ENCODE results near the gene GRM7.

GRM7 gene

DNA sequence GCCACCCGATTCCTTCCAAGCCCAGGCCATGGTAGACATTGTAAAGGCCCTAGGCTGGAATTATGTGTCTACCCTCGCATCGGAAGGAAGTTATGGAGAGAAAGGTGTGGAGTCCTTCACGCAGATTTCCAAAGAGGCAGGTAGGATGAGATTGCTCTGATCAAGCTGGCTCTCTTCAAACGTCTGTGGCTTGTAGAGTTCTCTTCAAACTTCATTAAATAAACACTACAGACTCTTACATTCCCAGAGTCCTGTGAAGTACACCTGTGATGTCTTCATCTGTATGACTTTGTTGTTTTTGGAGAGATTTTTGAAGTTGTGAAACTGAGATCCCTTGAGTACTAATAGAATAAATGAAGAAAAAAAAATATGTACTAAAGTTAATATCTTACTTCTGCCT lies 285.6 kb downstream of the GRM7 start:
- no peak for TF ChIP-seq GATA3 (IDR thresholded peaks at IDR 0.05; ENCODE audit: low read depth, low read length)
- TF ChIP-seq GATA2 (IDR thresholded peaks at IDR 0.05; ENCODE audit: low read depth, low read length), result no peak

DNA sequence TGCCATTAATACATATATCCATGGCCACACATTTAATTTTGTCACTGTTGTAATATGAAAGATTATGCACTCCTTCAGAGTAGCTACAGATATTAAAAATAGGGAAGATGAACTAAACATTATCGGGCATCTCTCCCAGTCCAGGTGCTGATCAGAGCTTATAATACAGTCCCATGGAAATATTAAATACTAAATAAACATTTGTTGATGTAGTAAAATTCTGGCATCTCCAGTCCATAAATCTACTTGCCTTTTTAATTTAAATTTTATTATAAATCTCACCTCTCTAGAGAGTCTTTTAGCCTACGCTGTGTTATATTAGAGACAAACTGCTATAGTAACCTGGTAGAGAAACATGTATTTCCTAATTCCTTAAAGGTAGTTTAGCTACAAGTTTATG lies 297.6 kb downstream of the GRM7 start:
- no peak for TF ChIP-seq GATA2 (IDR thresholded peaks at IDR 0.05; ENCODE audit: low read depth, low read length)
- no peak for TF ChIP-seq GATA3 (IDR thresholded peaks at IDR 0.05; ENCODE audit: low read depth, low read length)

DNA sequence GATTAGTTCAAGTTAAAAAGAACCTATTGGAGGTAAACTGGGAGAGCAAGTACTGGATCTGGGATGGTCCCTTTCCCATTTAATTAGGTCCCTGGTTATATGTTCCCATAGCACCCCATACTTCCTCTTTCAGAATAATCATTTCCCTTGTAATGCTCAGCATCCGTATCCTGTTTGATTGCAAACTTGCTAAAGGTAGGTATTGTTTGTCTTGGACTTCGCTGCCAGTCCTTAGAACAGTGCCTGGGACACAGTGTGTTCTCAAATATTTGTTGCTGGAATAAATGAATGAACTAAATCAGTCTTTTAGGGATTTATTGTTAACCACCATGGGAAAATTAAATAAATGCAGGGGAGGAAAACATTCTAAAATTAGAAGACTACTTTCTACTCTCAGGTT lies 299.8 kb downstream of the GRM7 start:
- TF ChIP-seq GATA2 (IDR thresholded peaks at IDR 0.05; ENCODE audit: low read depth, low read length) (no peak), GATA3 (IDR thresholded peaks at IDR 0.05; ENCODE audit: low read depth, low read length) (no peak)

DNA sequence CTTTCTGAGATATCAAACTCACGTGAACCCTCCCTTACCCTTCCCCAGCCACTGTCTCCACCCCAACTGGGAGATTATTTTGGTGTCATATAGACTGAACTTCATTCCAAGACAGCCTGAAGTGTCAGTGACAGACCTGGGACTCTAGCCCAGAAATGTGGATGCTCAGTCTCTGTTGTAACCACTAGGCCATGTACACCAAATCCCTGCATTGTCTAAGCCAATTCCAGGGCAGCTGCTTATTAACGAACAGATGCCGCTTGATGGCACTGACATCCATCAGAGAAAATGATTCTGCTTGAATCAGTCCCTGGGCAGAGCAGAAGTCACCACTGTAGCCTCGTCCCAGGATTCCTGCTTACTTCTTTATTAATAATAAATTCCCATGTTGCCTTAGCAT lies 305.5 kb downstream of the GRM7 start:
- TF ChIP-seq GATA2 (IDR thresholded peaks at IDR 0.05; ENCODE audit: low read depth, low read length) (no peak), GATA3 (IDR thresholded peaks at IDR 0.05; ENCODE audit: low read depth, low read length) (no peak)

DNA sequence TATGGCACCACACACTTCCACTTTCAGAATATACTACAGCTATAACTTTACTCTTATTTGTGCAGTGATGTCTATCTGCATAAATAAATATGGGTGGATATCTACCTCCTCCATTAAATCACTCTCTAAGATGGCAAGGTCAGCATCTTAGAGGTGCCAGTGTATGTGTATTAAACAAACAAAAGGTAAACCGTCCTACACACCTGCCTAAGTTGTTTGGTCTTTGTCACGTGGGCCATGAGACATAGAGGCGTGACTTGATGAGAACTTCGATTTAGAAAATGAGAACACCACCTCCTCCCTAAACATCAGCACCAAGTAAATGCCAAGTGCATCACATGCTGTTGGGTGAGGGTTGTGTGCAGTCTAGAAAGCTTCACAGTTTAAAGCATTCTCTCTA lies 310.6 kb downstream of the GRM7 start:
- TF ChIP-seq GATA3 (IDR thresholded peaks at IDR 0.05; ENCODE audit: low read depth, low read length) (no peak), GATA2 (IDR thresholded peaks at IDR 0.05; ENCODE audit: low read depth, low read length) (no peak)

DNA sequence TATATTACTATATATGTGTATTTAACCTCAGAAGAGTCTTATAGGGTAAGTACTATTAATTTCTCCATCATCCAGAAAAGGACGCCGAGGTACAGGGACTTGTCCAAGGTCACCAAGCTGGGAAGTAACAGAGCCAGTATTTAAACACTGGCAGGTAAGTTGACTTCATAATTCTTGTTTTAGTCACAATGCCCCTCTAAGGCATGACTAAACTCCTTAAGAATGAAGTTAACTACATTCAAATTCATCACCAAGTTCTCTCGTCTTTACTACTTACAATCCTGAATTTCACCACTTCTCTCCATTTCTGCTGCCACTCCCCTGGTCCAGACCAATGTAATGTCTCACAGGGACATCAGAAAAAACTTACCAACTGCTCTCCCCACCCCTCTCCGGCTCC lies 312.1 kb downstream of the GRM7 start:
- no peak for TF ChIP-seq GATA3 (IDR thresholded peaks at IDR 0.05; ENCODE audit: low read depth, low read length)
- TF ChIP-seq GATA2 (IDR thresholded peaks at IDR 0.05; ENCODE audit: low read depth, low read length), result no peak

DNA sequence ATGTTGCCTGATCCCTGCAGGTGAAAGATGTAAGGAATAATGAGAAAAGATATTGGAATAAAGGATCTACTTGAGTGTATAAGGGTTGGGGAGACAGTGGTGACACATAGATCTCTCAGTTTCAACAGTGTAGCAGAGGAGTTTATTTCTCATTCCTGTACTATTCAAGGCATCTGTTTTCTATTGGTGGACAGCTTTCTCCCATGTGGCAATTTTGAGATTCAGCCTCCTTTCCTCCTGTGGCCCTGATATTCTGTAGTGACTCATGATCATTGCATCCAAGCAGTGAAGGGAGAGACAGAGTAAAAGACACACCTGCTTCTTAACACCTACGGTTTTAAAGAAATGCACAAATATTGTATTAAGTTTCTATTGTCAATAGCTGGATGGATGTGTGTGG lies 327.6 kb downstream of the GRM7 start:
- TF ChIP-seq GATA2 (IDR thresholded peaks at IDR 0.05; ENCODE audit: low read depth, low read length) (no peak), GATA3 (IDR thresholded peaks at IDR 0.05; ENCODE audit: low read depth, low read length) (no peak)

DNA sequence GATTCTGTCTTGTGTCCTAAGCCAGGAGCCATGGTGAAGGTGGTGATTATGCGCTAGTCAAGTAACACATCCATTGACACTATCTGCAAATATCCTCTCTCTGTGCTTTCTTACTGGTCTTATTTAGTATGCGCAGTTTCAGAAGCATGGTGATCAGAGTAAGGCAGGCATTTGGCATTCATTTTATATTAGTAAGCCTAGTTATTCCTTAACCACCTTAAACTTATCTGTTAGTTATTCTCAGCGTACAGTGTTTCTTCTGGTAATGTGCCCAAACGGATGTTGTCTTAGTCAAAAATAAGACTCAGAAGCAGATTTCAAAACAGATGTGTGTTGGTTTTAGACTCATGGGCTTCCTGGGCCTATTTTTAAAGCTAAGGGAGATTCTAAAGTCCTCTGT lies 329.2 kb downstream of the GRM7 start:
- TF ChIP-seq GATA3 (IDR thresholded peaks at IDR 0.05; ENCODE audit: low read depth, low read length), result no peak
- no peak for TF ChIP-seq GATA2 (IDR thresholded peaks at IDR 0.05; ENCODE audit: low read depth, low read length)

DNA sequence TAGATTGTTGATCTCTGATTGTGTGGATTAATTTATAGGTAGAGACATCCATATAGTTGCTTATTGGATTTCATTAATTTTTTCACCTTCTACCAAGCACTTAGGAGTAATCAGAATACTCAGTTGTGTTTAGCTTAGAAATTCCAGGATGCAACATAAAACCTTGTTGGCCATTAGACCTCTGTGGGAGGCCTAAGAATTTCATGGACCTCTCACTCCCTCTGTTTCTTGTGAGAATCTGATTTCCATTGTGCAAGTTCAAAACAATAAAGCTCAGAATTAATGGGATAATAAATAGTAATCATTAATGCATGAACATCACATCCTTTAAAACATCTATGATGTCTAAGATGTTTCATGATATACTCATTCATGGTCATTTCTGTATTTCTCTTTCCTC lies 332.4 kb downstream of the GRM7 start:
- no peak for TF ChIP-seq GATA2 (IDR thresholded peaks at IDR 0.05; ENCODE audit: low read depth, low read length)
- no peak for TF ChIP-seq GATA3 (IDR thresholded peaks at IDR 0.05; ENCODE audit: low read depth, low read length)

DNA sequence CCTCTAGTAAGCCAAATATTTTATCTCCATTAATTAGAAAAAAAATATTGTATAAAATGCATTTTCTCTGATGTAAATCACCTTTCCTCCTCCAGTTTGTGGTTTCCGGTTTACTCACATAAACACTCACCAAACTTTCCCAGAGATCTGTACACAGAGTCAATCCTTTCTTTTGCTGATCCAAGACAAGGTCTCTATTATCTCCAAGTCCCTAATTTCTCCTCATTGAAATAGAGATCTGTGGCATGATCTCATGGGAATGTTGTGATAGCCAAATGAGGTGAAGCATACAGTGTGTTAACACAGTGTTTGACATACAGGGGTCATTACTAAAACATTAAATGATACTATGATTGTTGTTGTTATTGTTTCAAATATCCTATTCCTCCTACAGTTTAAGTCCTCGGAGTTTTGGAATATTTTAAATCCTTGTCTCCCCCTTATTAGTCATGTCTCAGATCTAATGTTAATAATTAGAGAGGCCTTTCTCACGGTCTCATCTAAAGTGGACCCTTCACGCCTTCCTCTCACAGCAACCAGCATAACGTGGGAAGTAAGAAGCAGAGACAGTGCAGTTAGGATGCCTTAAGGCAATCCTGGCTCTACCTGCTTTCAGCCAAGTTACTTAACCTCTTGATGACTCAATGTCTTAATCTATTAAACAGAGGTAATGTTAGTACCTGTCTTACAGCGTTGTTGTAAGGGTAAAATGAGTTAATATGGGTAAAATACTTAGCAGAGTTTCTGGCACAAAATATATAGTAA lies 333.3 kb downstream of the GRM7 start:
- TF ChIP-seq GATA2 (IDR thresholded peaks at IDR 0.05; ENCODE audit: low read depth, low read length), result no peak
- TF ChIP-seq GATA3 (IDR thresholded peaks at IDR 0.05; ENCODE audit: low read depth, low read length), result no peak

DNA sequence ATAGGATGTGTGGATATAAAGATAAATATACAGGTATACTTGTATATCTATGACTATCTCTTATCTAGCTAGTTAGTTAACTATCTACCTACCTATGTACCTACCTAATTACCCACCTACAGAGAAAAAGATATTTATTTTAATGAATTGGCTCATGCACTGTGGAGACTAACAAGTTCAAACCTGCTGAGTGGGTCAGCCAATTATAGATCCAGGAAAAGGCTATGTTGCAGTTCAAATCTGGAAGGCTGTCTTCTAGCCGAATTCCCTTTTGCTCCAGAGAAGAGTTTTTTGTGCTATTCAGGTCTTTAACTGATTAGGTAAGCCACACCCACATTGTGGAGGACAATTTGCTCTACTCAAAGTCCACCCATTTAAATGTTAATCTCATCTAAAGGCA lies 335.0 kb downstream of the GRM7 start:
- TF ChIP-seq GATA3 (IDR thresholded peaks at IDR 0.05; ENCODE audit: low read depth, low read length) (no peak), GATA2 (IDR thresholded peaks at IDR 0.05; ENCODE audit: low read depth, low read length) (no peak)

DNA sequence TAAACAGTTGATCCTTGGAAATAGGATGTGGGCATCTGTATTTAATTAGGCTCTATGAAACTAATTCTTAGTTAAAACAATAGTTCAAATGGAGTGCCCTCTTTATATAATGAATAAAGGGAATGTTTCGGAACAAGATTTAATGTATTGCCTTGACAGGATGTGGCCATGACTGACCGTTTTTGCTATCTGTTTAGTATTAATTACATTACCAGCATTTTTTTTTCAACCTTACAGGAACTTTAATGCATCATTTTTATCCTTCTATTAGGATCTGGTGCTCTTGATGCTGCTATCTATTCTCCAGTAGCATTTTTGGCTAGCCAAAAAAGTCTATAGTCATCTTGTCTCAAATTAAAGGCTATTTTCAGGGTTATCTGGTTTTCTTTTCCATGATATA lies 340.9 kb downstream of the GRM7 start:
- no peak for TF ChIP-seq GATA2 (IDR thresholded peaks at IDR 0.05; ENCODE audit: low read depth, low read length)
- no peak for TF ChIP-seq GATA3 (IDR thresholded peaks at IDR 0.05; ENCODE audit: low read depth, low read length)

DNA sequence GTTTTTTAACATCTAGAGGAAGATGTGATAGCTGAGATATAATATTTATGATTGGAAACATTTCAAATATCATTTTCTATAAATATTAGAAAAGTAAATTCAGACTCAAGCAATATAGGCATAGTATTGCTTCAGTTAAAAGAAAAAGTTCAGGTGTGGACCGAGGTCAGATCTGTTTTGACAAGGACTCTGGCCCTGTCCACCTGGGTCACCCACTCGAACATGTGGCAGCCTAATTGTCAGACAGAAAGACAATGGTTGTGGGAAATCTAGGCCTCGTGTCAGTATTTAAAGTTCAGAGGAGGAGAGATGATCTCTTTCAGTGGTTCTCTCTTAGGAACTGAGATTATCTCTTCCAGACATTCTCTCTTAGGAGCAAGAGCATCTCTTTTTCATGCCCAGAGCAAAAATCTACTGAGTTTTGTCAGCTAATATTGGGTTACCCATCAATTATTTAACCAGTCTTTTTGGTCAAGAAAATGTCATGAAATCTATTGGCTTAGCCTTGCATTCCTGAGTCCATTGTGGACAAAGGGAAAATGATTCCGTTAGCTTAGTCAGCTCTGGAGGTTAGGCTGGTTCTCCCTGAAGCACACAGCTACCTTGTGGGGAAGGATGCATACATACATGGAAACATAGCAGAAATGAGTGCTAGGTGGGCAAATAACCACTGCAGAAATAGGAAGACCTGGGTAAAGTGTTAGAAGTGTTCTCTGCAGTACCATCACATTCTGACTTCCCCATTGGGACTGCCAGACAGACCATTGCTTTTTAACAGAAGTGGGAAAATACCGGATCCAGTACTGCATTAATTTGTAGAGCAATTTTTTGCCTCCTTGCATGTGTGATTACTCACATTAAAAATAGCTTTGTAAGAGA lies 343.3 kb downstream of the GRM7 start:
- TF ChIP-seq GATA2 (IDR thresholded peaks at IDR 0.05; ENCODE audit: low read depth, low read length) (no peak), GATA3 (IDR thresholded peaks at IDR 0.05; ENCODE audit: low read depth, low read length) (no peak)

DNA sequence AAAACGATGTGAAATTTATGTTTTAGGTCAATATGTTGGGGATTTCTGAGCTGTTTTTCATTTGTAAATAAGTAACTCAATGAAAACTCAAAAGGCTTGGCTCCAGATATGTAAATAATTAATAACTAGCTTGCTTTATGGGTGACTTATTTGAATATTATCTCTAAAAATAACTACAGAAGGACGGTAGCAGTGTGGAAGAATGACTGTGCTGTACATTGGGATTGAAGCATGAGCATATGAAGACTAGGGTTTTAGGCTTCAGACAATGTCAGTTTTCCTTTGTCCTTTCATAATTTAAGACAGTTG lies 343.9 kb downstream of the GRM7 start:
- TF ChIP-seq GATA3 (IDR thresholded peaks at IDR 0.05; ENCODE audit: low read depth, low read length) (no peak), GATA2 (IDR thresholded peaks at IDR 0.05; ENCODE audit: low read depth, low read length) (no peak)

DNA sequence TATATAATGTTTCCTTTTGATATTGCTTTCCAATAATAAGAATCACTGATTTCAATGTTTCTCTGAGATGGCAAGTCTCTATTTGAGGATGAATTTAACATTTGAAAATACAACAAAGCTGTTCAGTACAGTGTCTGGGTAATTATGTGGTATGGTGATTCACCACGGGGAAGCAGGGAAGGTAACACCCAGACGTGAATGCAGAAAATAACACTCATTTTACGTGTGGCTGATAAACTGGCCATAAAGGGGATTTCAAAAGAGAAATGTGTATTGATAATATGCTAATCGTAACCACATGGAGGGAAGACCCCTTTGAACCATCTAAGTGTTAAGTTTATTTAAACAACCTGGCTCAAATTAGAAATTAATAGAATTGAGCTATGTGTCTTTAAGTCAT lies 344.6 kb downstream of the GRM7 start:
- TF ChIP-seq GATA2 (IDR thresholded peaks at IDR 0.05; ENCODE audit: low read depth, low read length), result no peak
- no peak for TF ChIP-seq GATA3 (IDR thresholded peaks at IDR 0.05; ENCODE audit: low read depth, low read length)

All from SH-SY5Y (cell line).